ENCODE measurements around the gene CLECL1.

GRCh38 chr12:9752145-9752933 lies 19.4 kb upstream of the CLECL1 start:
- TF ChIP-seq CTCF (IDR thresholded peaks at IDR 0.05) (no peak), POLR2A (IDR thresholded peaks at IDR 0.05) (no peak), EP300 (IDR thresholded peaks at IDR 0.05) (no peak)

Data from upper lobe of left lung (tissue), 4 donors.